Measurements from ENCODE around the gene ABCC3.

ABCC3 gene

GRCh38 chr17:50627782-50628601 lies 6.7 kb upstream of the ABCC3 start:
- DNase-seq, result no peak

GRCh38 chr17:50629902-50630301 lies 4.8 kb upstream of the ABCC3 start:
- DNase-seq, result no peak

GRCh38 chr17:50630524-50631194 lies 4.0 kb upstream of the ABCC3 start:
- DNase-seq, result no peak

GRCh38 chr17:50631195-50631907 lies 3.3 kb upstream of the ABCC3 start:
- DNase-seq, result no peak

- no peak for DNase-seq
Observed at GRCh38 chr17:50631908-50632571, 2.6 kb upstream of the ABCC3 start.

GRCh38 chr17:50632637-50633036 lies 2.0 kb upstream of the ABCC3 start:
- DNase-seq, result no peak

- no peak for DNase-seq
Observed at GRCh38 chr17:50633683-50634082, 998 bp upstream of the ABCC3 start.

- no peak for DNase-seq
Observed at GRCh38 chr17:50634915-50635731, 442 bp downstream of the ABCC3 start.

GRCh38 chr17:50635732-50635981 lies 976 bp downstream of the ABCC3 start:
- no peak for DNase-seq

- DNase-seq, result no peak
Observed at GRCh38 chr17:50635982-50636803, 1.5 kb downstream of the ABCC3 start.

- no peak for DNase-seq
Observed at GRCh38 chr17:50636804-50637195, 2.1 kb downstream of the ABCC3 start.

GRCh38 chr17:50637829-50638605 lies 3.3 kb downstream of the ABCC3 start:
- DNase-seq, result no peak

- no peak for DNase-seq
Observed at GRCh38 chr17:50638606-50638965, 3.9 kb downstream of the ABCC3 start.

- peak; percentile 23 to 49 for DNase-seq
Observed at GRCh38 chr17:50638966-50639713, 4.5 kb downstream of the ABCC3 start.

- no peak for DNase-seq
Observed at GRCh38 chr17:50640686-50641351, 6.1 kb downstream of the ABCC3 start.

- DNase-seq, result no peak
Observed at GRCh38 chr17:50641357-50641756, 6.7 kb downstream of the ABCC3 start.

GRCh38 chr17:50642071-50642721 lies 7.5 kb downstream of the ABCC3 start:
- DNase-seq, result no peak

- DNase-seq, result no peak
Observed at GRCh38 chr17:50642722-50643656, 8.3 kb downstream of the ABCC3 start.

Data from hippocampal formation (tissue), 2 donors.